Suppressor macrophage treated with lipopolysaccharide for 4 hours (primary cell): ENCODE measurements around the gene TMEM164.
"Not testable (repeated sequence)": the region's sequence is repeated elsewhere in the genome, so short reads cannot be mapped to it uniquely, and the experiment has no call there.

Experiments
- DNase-seq: peaks from one replicate; pipeline ENCODE4 v3.0.0-alpha.2; 2020

TMEM164 gene

DNA sequence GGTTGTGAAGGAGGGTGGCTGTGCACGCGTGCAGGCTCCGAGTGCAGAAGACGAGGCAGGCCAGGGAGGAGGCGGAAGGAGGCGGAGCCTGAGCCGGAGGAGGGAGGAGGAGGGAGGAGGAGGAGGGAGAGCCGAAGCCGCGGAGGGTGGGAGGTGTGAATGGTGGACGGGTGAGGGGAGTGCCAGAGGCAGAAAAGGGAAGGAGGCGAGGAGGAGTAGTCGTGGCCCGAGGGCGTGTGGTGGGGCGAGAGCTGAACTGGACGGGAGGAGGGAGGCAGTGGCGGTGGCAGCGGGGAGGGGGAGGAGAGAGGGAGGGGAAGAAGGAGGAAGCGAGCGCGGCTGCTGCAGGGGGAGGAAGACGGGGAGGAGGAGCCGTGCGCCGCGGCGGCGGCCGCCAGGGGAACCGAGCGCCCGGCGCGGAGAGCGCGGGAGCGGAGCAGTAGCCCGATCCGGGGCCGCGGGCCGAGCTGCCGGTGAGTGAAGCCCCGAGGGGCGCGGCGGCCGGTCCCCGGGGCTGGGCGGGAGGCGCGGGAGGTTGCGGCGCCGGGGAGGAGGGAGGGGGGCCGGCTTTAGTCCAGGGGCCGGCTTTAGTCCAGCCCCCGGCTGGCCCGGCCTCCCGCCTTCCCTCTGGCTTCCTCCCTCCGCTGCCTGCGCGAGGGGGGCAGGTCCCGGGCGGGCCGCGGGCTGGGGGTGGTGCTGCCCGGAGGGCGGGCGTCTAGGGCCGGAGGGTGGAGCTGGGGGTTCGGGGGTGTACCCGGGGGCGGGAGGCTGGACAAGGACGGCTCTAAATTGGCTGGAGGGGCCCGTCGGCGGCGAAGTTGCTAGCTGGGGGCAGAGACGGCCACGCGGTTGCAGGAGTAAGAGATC is at the start of gene TMEM164:
Gene TMEM164, plus strand, starts transcription at position 815 of the 867 bp plus-strand sequence. CDS start 661 bp downstream, outside the sequence.
- peak; percentile 76 for DNase-seq

DNA sequence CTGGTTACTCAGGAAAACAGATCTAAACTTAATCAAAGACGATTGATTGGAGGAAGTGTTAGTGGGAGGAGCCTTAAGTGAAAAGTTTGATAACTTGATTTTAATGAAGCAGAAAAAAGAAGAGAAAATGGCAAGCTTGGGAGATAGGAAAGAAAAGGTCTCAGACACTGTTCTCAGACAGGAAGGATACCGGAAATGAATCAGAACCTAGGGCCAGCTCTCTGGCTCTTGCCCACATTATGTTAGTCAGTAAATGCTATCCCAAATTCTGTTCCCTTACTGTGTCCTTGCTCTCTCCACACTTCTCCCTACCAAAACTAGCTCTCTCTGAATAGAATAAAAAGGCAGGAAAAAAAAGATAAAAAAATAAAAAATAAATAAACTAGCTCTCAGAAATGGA is 48.6 kb upstream of the TMEM164 start:
- no peak for DNase-seq

DNA sequence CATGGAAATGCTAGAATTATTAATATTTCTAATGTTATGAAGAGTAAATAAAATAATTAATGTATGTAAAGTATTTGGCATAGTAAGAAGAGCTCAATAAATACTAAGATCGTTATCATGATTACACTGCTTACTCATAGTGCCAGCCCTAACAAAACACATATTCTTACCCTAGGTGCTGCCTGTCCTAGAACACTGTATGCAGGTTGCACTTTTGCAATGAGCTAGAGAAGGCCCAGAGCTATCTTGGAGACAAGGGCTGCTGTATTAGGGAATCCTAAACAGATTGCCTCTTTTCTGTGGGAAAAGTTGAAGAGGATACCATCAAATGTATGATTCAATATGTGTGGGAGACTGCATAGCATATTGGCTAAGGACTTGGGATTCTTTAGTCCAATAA is 48.0 kb upstream of the TMEM164 start:
- no peak for DNase-seq

DNA sequence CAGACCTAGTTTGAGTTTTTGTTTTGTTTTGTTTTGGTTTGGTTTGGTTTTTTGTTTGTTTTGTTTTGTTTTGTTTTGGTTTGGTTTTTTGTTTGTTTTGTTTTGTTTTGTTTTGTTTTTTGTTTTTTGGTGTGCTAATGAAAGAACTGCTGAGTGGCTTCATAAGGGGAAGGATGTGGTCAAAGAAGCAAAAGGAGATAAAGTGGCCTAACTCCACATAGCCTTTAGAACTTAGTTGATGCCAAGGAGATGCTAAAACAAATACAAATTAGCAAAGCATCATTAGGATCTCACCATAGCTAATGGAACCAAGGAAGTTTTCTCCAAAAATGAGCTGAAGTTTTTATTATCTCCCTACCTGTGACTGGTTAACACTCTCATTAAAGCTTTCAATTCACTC is 44.6 kb upstream of the TMEM164 start:
- DNase-seq = no peak

DNA sequence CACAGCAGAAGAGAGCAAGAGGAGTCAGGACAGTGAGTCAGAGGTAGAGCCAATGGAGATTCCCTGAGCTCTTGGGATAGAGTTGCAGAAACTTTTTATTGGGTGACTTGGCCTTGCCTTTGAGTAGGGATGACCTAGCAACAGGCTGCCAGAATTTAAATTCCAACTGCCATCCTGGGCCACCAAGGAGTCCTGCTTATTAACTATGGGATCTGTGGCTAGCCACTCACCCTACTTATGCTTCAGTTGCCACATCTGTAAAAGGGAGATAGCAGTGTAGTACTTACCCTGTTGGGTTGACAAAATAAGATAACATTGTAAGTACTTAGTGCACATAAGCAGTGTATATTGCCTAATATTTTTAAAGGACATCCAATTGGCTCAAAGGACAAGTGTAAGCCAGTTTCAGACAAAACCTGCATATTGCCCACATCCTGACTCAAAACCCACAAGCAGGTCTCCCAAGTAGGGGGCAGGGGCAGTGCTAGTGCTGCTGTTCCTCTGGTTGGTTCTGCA is 43.5 kb upstream of the TMEM164 start:
- DNase-seq = no peak

DNA sequence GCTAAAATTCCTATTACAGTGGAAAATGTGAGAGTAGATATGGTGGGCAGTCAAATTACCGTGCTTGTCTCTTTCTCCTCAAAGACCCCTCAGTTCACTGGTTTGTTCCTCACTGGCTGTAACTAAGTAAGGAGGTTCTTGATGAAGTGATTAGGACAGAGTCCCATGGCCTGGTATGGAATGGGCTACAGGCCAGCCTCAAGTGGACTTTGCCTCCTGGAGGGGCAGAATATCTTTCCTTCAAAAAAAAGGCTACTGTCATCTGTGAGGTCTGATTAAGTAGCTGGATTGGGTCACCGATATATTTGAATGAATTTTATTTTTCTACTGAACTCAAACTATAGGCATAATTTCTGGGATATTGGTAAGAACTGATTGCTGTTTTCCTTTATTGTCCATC is 38.5 kb upstream of the TMEM164 start:
- DNase-seq = no peak

DNA sequence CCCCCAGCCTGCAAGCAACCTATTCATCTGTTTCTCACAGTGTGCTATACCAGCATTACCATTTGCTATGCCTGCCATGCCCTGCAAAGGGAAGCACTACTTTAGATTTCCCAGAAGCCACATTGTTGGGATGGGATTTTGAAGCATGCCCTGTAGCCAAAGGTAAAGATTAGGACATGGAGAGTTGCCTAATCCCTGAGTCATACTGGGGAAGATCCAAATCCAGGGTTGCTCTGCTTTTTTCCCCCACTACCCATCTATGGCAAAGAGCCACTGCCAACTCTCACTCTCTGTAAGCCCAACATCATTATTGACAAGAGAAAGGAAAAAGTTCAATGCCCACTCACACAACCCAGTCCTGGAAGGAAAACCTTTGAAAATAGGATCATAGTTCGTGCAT is 36.7 kb upstream of the TMEM164 start:
- DNase-seq = no peak

DNA sequence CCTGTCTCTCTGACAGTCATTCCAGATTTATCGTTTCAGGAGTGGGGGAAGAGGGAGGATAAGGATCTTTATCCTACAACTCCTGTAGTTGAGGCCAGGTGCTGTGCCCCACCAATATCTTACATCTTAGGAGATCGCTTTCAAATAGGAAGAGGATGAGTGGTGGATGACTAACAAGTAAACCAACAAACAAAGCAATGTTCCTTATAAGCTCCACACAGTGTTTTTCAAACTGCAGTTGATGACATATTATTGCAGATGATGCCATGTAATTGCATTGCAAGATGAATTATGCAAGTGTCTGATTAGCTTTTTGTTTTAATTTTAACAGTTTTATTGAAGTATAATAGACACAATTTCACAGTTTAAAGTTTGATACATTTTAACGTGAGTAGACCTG is 35.8 kb upstream of the TMEM164 start:
- DNase-seq = no peak

DNA sequence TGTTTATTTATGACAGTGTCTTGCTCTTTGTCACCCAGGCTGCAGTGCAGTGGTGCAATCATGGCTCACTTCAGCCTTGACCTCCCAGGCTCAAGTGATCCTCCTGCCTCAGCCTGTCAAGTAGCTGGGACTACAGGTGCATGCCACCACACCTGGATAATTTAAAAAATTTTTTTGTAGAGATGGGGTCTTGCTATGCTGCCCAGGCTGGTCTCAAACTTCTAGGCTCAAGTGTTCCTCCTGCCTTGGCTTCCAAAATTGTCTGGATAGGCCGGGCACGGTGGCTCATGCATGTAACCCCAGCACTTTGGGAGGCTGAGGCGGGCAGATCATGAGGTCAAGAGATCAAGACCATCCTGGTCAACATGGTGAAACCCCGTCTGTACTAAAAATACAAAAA is 32.1 kb upstream of the TMEM164 start:
- not testable (repeated sequence) for DNase-seq

DNA sequence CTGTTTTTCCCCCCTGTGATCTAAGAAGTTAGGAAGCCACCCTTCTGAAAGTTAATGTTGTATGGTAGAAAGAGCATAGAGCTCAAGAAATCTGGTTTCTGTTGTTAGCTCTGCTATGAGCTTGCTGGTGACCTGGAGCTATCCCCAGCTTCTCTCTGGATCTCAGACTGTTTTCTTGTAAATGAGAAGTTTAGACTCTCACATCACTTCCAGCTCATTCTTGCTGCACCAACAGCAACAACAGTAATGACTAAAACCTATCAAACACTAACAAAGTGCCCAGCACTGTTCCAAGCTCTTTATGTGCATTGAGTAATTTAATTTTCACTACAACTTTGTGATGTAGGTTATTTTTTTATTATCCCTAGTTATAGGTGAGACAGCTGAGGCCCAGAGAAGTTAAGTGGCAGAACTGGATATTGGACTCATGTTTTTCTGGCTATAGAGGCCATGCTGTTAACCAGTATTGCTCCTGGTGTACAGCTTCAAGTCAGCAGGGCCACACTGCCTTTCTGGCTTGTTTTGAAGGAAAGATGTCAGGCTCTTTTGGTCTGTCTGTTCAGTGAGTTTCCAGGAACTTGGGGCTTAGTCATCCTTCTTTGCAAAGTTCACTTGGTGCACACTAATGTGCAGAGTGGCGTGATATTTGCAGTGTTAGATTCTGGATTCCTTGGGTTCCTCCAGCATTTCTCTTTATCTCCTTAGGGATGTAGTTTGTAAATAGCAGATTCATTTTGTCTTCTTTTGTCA is 27.8 kb upstream of the TMEM164 start:
- no peak for DNase-seq

DNA sequence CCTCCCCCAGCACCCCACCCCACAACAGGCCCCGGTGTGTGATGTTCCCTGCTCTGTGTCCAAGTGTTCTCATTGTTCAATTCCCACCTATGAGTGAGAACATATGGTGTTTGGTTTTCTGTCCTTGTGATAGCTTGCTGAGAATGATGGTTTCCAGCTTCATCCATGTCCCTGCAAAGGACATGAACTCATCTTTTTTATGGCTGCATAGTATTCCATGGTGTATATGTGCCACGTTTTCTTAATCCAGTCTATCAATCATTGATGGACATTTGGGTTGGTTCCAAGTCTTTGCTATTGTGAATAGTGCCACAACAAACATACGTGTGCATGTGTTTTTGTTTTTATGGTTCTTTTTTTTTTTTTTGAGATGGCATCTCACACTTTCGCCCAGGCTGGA is 17.7 kb upstream of the TMEM164 start:
- DNase-seq = not testable (repeated sequence)

DNA sequence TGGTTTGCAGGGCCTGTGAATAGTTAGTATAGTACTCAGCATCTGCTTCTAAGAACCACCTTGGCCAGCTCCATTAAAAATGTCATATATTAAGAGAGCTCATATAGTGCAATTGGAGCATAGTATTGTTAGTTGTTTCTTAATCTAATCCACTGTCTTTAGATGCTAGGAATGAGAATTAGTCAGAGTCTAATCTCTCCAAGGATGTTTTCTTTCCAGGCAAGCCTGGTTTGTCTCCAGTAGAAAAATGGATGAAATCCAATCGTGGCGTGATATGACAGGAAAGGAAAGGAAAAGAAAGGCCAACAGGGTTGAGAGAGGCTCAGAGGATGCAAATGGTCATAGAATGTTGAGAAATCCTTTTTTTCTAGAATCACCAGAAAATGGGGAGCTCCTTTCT is 15.0 kb upstream of the TMEM164 start:
- DNase-seq = no peak

DNA sequence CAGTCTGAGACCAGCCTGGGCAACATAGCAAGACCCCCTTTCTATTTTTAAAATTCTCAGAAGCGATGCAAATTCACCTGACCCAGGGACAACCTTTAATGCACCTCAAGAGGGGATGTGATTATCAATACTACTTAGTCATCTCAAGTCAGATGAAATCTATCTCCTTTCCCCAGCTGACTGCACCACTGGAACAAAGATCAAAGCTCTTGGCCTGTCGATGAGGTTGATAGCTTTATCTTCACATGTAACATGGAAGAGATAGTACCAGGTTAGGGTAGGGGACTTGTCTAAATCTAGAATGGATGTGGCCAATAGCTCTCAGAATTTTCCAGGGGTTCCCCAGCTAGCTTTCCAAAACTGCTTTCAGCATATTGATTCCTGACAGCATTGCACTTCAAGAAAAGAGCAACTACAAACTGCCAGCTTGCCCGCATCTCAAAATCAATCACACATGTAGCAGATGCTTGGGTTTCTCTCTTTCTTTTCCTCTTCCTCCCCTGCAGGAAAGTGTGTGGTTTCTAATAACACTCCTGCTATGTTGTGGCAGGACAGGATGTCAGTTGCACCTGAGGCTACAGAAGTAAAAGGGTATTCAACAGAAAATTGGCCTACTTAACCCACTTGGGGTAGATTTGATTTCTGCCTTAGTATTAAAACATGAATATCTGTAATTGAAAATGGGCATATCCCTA is 12.2 kb upstream of the TMEM164 start:
- no peak for DNase-seq

DNA sequence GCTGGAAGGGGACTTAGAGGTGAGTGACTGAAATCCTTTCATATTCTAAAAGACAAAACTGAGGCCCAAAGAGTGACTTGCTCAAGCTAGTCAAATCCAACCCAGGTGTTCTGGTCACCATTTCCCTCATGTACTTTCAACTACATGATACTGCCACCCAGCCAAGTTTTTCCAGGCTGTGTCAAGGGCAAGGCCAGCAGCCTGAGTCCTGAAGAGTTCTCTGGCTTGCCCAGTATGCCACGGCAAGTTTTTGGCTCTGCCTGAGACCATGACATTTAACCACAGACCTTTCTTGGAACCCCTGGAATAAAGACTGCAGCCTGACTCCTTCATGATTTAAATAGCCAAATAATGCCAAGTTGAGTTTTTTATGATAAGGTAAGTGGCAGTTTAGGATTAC is 10.7 kb upstream of the TMEM164 start:
- DNase-seq = no peak

DNA sequence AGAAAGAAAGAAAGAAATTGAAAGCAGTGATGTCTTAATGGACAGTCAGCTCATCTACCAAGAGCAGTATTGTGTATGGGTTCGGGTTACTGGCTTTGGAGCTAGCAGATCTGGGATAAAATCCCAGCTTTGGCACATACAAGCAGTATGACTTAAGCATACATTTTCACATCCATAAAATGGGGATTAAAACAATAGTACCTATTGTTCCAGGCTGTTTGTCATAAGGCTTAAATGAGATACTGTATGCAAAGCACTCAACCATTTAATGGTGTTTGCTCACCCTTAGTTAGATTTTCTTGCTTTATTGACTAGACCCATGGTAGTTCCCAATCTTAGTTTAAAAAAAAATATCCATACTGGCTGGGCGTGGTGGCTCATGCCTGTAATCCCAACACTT is 7.8 kb upstream of the TMEM164 start:
- DNase-seq = no peak

DNA sequence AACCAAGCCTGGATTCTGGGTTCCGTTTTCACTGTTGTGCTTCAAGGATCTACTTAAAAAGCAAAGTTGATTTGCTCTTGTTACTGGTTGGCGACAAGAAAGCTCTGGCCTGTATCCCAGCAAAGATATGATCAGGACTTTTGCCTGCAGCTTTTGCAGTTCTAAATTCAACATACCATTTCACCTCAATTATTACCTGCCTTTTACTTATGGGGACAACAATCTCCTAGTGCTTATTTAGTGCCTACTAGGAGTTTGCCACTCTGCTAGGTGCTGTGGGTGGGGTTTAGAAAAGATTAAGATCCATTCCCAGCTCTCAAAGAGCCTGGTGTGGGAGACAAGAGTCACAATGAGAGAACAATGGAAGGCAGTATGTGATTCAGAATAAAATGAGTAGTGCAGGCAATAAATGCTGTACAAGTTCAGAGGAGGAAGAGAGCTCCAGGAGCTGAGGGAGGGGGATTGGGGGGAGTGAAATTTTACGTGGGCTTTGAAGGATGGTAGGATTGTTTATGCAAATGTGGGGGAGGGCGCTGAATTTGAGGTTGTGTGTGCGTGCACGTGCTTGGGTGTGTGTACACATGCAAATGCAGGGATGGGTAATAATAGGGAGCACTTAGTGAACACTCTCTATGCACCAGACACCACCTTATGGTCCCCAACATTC is 5.0 kb upstream of the TMEM164 start:
- no peak for DNase-seq

DNA sequence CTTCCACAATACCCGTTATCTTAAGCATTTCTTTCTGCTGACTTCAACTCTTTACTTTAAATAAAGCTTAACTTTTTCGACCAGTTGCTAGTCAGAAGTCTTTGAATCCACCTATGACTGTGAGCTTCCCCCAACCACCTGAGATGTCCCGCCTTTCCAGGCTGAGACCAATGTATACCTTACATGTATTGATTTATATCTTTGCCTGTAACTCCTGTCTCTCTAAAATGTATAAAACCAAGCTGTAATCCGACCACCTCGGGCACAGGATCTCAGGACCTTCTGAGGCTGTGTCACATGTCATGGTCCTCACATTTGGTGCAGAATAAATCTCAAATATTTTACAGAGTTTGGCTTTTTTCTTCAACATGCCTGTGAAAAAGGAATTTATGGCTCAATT is 2.9 kb upstream of the TMEM164 start:
- DNase-seq = no peak

DNA sequence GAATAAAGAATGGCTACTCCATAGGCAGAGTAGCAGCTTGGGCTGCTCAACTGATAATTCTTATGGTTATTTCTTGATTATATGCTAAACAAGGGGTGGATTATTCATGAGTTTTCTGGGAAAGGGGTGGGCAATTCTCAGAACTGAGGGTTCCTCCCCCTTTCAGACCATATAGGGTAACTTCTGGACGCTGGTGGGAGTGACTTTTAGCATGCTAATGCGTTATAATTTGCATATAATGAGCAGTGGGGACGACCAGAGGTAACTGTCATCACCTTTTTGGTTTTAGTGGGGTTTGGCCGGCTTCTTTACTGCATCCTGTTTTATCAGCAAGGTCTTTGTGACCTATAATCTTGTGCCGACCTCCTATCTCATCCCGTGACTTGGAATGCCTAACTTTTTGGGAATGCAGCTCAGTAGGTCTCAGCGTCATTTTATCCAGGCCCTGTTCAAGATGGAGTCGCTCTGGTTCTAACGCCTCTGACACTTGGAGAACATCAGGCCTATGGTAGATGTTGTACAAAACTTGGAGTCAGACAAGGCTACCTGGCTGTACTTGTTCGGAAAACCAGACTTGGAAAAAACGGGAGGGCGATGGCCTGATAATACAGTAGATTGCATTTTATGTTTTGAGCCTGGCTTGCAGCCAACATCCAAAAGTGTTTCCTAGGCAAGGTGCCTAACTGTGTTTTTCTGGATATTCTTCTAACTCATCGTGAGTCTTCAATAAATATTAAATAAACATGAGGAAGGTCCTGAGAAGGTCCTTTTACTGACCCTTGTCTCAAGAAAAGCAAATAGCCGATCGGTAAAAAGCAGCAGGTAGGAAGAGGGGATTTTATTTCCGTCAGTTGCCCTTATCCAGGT is 1.8 kb upstream of the TMEM164 start:
- no peak for DNase-seq

DNA sequence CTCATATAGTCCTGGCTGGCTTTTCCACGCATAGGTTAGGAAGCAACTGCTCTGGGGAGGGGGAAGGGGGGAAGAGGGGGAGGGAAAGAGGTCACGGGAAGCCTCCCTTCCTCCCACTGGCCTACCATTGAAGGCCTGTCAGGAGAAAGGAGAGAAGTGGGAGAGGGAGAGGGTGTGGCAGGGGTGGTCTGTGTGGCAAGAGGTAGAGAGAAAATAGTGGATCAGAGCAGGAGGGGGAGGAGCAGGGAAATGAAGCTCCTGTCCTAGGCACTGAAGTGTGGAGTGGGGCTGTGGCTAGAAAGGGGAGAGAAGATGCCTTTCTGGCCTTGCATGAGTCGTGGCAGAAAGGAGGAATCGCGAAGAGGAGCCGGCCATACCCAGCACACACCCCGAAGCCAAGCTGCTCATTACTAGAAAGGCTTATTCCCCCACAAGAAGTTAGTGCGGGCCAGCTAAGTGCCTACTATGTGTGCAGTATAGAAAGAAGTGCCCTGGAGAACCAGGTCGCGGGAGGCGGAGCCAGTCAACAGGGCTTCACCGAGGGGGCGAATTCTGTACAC is 1.1 kb upstream of the TMEM164 start:
- no peak for DNase-seq

DNA sequence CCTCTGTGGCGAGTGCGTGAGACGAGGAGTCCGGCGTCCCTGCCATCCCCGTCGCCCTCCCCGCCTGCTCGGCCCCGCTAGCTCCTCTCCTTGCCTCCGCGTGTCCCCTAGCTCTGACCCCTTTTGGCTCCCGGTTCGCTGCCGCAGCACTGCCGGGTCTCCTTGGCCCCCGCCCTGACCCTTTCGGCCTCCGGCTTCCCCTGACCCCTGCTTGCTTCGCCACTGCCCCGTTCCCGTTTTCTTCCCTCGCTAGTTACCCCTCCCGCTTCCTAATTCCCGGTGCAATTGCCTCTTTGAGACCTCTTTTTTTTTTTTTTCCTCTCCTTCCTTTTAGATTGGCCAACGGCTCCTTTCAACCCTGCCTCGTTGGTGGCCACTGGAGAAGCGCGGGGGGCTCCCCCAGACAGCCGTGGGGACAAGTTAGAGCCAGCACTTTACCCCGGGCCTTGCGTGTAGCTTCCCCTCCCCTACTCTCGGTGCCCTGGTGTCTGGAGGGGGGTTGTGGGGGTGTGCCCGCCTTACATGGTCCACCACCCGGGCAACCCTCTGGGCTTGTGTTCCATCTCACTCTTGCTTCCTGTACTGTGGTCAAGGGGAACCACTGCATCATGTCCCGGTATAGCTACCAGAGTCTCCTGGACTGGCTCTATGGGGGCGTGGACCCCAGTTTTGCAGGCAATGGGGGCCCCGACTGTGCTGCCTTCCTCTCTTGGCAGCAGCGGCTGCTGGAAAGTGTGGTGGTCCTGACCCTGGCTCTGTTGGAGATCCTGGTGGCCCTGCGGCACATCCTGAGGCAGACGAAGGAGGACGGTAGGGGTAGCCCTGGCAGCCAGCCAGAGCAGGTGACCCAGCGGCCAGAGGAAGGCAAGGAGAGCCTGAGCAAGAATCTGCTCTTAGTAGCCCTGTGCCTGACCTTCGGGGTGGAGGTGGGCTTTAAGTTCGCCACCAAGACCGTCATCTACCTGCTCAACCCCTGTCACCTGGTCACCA is 548 bp downstream of the TMEM164 start:
- peak; percentile 15 for DNase-seq
